ENCODE measurements around the gene IDI1. TPM values are rescaled to one million over a fixed set of nuclear protein-coding genes. Genes with fewer than 3 reads are reported as not detected.

The IDI1 gene
- total RNA-seq, 1 experiment from 2014 or later, result 47.2 TPM

GRCh38 chr10:1074748-1075308 lies 25.9 kb upstream of the IDI1 start:
- peak overlapping the region; percentile 78; the same call in 1 of the 2 replicates for H3K27ac Mint-ChIP-seq
- peaks cover 35% of the 10 kb centered on the region for H3K36me3 Mint-ChIP-seq
- ChIA-PET POLR2A (interaction anchor here (0.6 kb wide), 1 partner anchor 106 kb away, joined by 3 read pairs; no protein-coding TSS in a partner anchor), CTCF (interaction anchor here (0.6 to 0.9 kb wide), 2 partner anchors 23 to 659 kb away, joined by 3 read pairs; no protein-coding TSS in a partner anchor)
- TF ChIP-seq ZBTB43 (CRISPR knock-in tag; IDR thresholded peaks at IDR 0.05), result no peak
- no peak for TF ChIP-seq IRF2 (CRISPR knock-in tag; IDR thresholded peaks at IDR 0.05; ENCODE audit: borderline replicate concordance, low read depth)
- no peak for TF ChIP-seq ERG (CRISPR knock-in tag; IDR thresholded peaks at IDR 0.05)
- TF ChIP-seq SMAD3 (CRISPR knock-in tag; IDR thresholded peaks at IDR 0.05; ENCODE audit: borderline replicate concordance), result no peak
- no peak for TF ChIP-seq NR2C2 (CRISPR knock-in tag; IDR thresholded peaks at IDR 0.05)
- no peak for TF ChIP-seq TCF7 (CRISPR knock-in tag; IDR thresholded peaks at IDR 0.05; ENCODE audit: low read depth)
- TF ChIP-seq ATF3 (CRISPR knock-in tag; conservative IDR thresholded peaks at IDR 0.05), result no peak
- peaks cover 6% of the 10 kb centered on the region; the same call in 1 of the 2 replicates for H3K4me1 Mint-ChIP-seq
- DNase-seq (ENCODE audit: low spot score) (no peak), ATAC-seq (no peak; the same call in 1 of the 2 replicates)
- no peaks in the 10 kb centered on the region for H3K27me3 Mint-ChIP-seq (ENCODE audit: low read depth)
- no peak overlapping the region for H3K4me3 Mint-ChIP-seq
- no peaks in the 10 kb centered on the region for H3K9me3 Mint-ChIP-seq

GRCh38 chr10:1074052-1074747 lies 25.3 kb upstream of the IDI1 start:
- Mint-ChIP-seq H3K4me3 (no peak overlapping the region), H3K4me1 (peaks cover 6% of the 10 kb centered on the region; the same call in 1 of the 2 replicates), H3K9me3 (no peaks in the 10 kb centered on the region), H3K36me3 (peaks cover 30% of the 10 kb centered on the region), H3K27me3 (ENCODE audit: low read depth) (no peaks in the 10 kb centered on the region), H3K27ac (peak overlapping the region; percentile 78; the same call in 1 of the 2 replicates)
- CTCF ChIA-PET, result interaction anchor here (0.9 to 1.1 kb wide), 2 partner anchors 17 to 264 kb away, joined by 3 to 4 read pairs; no protein-coding TSS in a partner anchor
- DNase-seq (ENCODE audit: low spot score) (no peak), ATAC-seq (peak; percentile 59)
- POLR2A ChIA-PET, result no interaction called here
- TF ChIP-seq ELF4 (CRISPR knock-in tag; IDR thresholded peaks at IDR 0.05; ENCODE audit: low read depth) (no peak), MLX (CRISPR knock-in tag; IDR thresholded peaks at IDR 0.05) (no peak), ATF3 (CRISPR knock-in tag; conservative IDR thresholded peaks at IDR 0.05) (no peak), PRDM15 (CRISPR knock-in tag; IDR thresholded peaks at IDR 0.05) (no peak), ZBTB21 (CRISPR knock-in tag; IDR thresholded peaks at IDR 0.05; ENCODE audit: borderline replicate concordance) (no peak), AR (CRISPR knock-in tag; IDR thresholded peaks at IDR 0.05) (no peak), ATF6 (CRISPR knock-in tag; IDR thresholded peaks at IDR 0.05) (no peak), RELA (CRISPR knock-in tag; IDR thresholded peaks at IDR 0.05; ENCODE audit: borderline replicate concordance) (no peak), IRF1 (CRISPR knock-in tag; IDR thresholded peaks at IDR 0.05) (no peak), FOXJ3 (CRISPR knock-in tag; IDR thresholded peaks at IDR 0.05; ENCODE audit: borderline replicate concordance) (no peak), ESRRA (CRISPR knock-in tag; IDR thresholded peaks at IDR 0.05; ENCODE audit: borderline replicate concordance) (no peak)
